ENCODE data around the gene POLR3H. TPM values are rescaled to one million over a fixed set of nuclear protein-coding genes. Genes with fewer than 3 reads are reported as not detected.

POLR3H gene
- total and polyA plus RNA-seq, 2 experiments from 2014 or later = 19.0 to 26.5 TPM

- Mint-ChIP-seq H3K27me3 (ENCODE audit: insufficient read depth, low read depth, poor library complexity) (peaks cover 5% of the 10 kb centered on the region), H3K4me3 (no peak overlapping the region)
- ATAC-seq = no peak
These were observed 59.2 kb downstream of the POLR3H start for GRCh38 chr22:41485033-41485432.

DNA sequence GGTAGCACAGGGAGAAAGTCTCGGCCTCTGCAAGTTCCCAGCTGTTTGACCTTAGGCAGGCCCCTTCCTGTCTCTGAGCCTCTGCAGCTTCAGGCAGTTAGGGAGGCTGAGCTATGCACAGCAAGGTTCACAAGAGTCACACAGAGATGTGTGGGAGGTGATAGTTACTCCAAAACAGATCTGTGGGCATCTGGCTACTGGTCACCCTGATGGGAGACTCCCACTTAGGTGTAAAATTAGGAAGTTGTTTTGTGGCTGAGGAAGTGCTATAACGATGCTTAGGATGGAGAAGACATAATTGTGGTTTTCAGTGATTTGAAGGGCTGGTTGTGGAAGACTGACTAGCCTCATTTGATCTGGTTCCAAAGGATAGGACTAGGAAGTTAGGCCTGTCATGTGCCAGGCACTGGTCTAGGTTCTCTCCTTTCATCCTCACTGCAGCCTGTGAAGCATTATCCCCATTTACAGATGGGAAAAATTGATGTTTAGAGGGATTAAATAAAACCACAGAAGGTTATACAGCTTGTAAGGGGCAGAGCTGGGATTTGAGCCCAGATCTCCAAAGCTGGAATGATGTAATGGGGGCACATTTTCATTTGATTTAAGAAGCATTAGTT lies 61.8 kb downstream of the POLR3H start:
- Mint-ChIP-seq H3K36me3 (ENCODE audit: low read depth) (no peaks in the 10 kb centered on the region; the same call in 2 of the 3 replicates), H3K27ac (peak overlapping the region; percentile 61), H3K4me3 (peak overlapping the region; percentile 14; the same call in 2 of the 3 replicates), H3K9me3 (no peaks in the 10 kb centered on the region), H3K27me3 (ENCODE audit: insufficient read depth, low read depth, poor library complexity) (peaks cover 11% of the 10 kb centered on the region), H3K4me1 (peaks cover 58% of the 10 kb centered on the region)
- peak overlapping the region; percentile 39 for H3K4me3 ChIP-seq
- no peaks in the 10 kb centered on the region for H3K9me2 ChIP-seq (ENCODE audit: insufficient read depth)
- H2AFZ ChIP-seq = no peak overlapping the region
- H4K20me1 ChIP-seq (replicated peaks; ENCODE audit: insufficient read depth) = peaks cover 42% of the 10 kb centered on the region
- H3K27me3 ChIP-seq (ENCODE audit: insufficient read depth) = no peaks in the 10 kb centered on the region
- ATAC-seq = peak; percentile 60
- H3K27ac ChIP-seq (ENCODE audit: low read depth) = peak overlapping the region; percentile 88
- peak; percentile 34 for DNase-seq (ENCODE audit: low spot score)
- peaks cover 98% of the 10 kb centered on the region for H3K79me2 ChIP-seq (replicated peaks; ENCODE audit: insufficient read depth)
- TF ChIP-seq JUNB (IDR thresholded peaks at IDR 0.05; ENCODE audit: unreplicated experiment) = no peak
- TF ChIP-seq ZNF114 (CRISPR knock-in tag; IDR thresholded peaks at IDR 0.05) = no peak
- no peak for TF ChIP-seq ETS1 (IDR thresholded peaks at IDR 0.05)
- TF ChIP-seq, protein P1, sequence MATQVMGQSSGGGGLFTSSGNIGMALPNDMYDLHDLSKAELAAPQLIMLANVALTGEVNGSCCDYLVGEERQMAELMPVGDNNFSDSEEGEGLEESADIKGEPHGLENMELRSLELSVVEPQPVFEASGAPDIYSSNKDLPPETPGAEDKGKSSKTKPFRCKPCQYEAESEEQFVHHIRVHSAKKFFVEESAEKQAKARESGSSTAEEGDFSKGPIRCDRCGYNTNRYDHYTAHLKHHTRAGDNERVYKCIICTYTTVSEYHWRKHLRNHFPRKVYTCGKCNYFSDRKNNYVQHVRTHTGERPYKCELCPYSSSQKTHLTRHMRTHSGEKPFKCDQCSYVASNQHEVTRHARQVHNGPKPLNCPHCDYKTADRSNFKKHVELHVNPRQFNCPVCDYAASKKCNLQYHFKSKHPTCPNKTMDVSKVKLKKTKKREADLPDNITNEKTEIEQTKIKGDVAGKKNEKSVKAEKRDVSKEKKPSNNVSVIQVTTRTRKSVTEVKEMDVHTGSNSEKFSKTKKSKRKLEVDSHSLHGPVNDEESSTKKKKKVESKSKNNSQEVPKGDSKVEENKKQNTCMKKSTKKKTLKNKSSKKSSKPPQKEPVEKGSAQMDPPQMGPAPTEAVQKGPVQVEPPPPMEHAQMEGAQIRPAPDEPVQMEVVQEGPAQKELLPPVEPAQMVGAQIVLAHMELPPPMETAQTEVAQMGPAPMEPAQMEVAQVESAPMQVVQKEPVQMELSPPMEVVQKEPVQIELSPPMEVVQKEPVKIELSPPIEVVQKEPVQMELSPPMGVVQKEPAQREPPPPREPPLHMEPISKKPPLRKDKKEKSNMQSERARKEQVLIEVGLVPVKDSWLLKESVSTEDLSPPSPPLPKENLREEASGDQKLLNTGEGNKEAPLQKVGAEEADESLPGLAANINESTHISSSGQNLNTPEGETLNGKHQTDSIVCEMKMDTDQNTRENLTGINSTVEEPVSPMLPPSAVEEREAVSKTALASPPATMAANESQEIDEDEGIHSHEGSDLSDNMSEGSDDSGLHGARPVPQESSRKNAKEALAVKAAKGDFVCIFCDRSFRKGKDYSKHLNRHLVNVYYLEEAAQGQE (IDR thresholded peaks at IDR 0.05; ENCODE audit: unreplicated experiment) = no peak
- no peak for TF ChIP-seq ZNF331 (CRISPR knock-in tag; IDR thresholded peaks at IDR 0.05; ENCODE audit: low read depth)
- no peak for TF ChIP-seq NANOG (IDR thresholded peaks at IDR 0.05; ENCODE audit: borderline replicate concordance)
- no peak for TF ChIP-seq POLR2AphosphoS5 (IDR thresholded peaks at IDR 0.05; ENCODE audit: low read depth)
- peak overlapping the region; percentile 67 for H3K4me2 ChIP-seq
- H3K4me1 ChIP-seq (ENCODE audit: insufficient read depth) = peaks cover 50% of the 10 kb centered on the region
- peaks cover 25% of the 10 kb centered on the region for H3F3A ChIP-seq (replicated peaks; ENCODE audit: low read depth)
- no peaks in the 10 kb centered on the region for H3K36me3 ChIP-seq (ENCODE audit: insufficient read depth)

More at GRCh38 chr22:41485033-41485432, 59.2 kb downstream of the POLR3H start:
- Histone ChIP-seq H3K27me3 (ENCODE audit: insufficient read depth) (no peaks in the 10 kb centered on the region), H3K4me3 (no peak overlapping the region), H4K20me1 (replicated peaks; ENCODE audit: insufficient read depth) (peaks cover 32% of the 10 kb centered on the region), H3F3A (replicated peaks; ENCODE audit: low read depth) (peaks cover 28% of the 10 kb centered on the region), H2AFZ (no peak overlapping the region), H3K4me1 (ENCODE audit: insufficient read depth) (peaks cover 67% of the 10 kb centered on the region), H3K9me2 (ENCODE audit: insufficient read depth) (no peaks in the 10 kb centered on the region), H3K79me2 (replicated peaks; ENCODE audit: insufficient read depth) (peaks cover 98% of the 10 kb centered on the region), H3K36me3 (ENCODE audit: insufficient read depth) (no peaks in the 10 kb centered on the region), H3K4me2 (no peak overlapping the region), H3K27ac (ENCODE audit: low read depth) (no peak overlapping the region)
- no peaks in the 10 kb centered on the region for H3K9me3 Mint-ChIP-seq
- TF ChIP-seq ZNF331 (CRISPR knock-in tag; IDR thresholded peaks at IDR 0.05; ENCODE audit: low read depth) (no peak), EZH2 (IDR thresholded peaks at IDR 0.05; ENCODE audit: low read depth, unreplicated experiment) (no peak), STAT1 (IDR thresholded peaks at IDR 0.05; ENCODE audit: unreplicated experiment) (no peak)
- TF ChIP-seq, protein P2, sequence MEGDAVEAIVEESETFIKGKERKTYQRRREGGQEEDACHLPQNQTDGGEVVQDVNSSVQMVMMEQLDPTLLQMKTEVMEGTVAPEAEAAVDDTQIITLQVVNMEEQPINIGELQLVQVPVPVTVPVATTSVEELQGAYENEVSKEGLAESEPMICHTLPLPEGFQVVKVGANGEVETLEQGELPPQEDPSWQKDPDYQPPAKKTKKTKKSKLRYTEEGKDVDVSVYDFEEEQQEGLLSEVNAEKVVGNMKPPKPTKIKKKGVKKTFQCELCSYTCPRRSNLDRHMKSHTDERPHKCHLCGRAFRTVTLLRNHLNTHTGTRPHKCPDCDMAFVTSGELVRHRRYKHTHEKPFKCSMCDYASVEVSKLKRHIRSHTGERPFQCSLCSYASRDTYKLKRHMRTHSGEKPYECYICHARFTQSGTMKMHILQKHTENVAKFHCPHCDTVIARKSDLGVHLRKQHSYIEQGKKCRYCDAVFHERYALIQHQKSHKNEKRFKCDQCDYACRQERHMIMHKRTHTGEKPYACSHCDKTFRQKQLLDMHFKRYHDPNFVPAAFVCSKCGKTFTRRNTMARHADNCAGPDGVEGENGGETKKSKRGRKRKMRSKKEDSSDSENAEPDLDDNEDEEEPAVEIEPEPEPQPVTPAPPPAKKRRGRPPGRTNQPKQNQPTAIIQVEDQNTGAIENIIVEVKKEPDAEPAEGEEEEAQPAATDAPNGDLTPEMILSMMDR (conservative IDR thresholded peaks at IDR 0.05; ENCODE audit: low read depth in 2 of 2) = no peak
- H3K36me3 Mint-ChIP-seq (ENCODE audit: low read depth) = no peaks in the 10 kb centered on the region; the same call in 2 of the 3 replicates
- no peak for DNase-seq (ENCODE audit: low spot score)
- H3K4me1 Mint-ChIP-seq = peaks cover 71% of the 10 kb centered on the region
- no peak overlapping the region for H3K27ac Mint-ChIP-seq
